Kidney (tissue), 14 donors: Measurements from ENCODE around the gene STK38. TPM values are rescaled to one million over a fixed set of nuclear protein-coding genes. Genes with fewer than 3 reads are reported as not detected.

Source experiments
- DNase-seq, 5 donors: peaks; one replicate each; pipeline ENCODE4 v3.0.0-alpha.2; 2013 to 2020
- FAIRE-seq: peaks from 2 replicates; lab custom pipeline; 2012; peaks lifted over from hg19 to GRCh38; lab: Jason Lieb, UNC
- H3K27ac ChIP-seq, 2 donors: one replicate each; pipeline ENCODE4 v1.7.0; 2013; ENCODE audit warnings: low read depth in 2 of 2, low read length in 2 of 2, inconsistent platforms in 1 of 2
- H3K27me3 ChIP-seq: one replicate; pipeline ENCODE4 v1.7.1; 2013; ENCODE audit warnings: low read length, inconsistent platforms; ENCODE audit not compliant: control insufficient read depth, insufficient read depth
- H3K36me3 ChIP-seq, 3 donors: one replicate each; pipeline versions ENCODE4 v1.7.0 to v1.7.1; 2013; ENCODE audit warnings: low read length in 3 of 3, control low read depth in 1 of 3, inconsistent platforms in 1 of 3; ENCODE audit not compliant: insufficient read depth in 3 of 3, control insufficient read depth in 2 of 3
- H3K4me1 ChIP-seq, 3 donors: one replicate each; pipeline versions ENCODE4 v1.7.0 to v1.7.1; 2013; ENCODE audit warnings: low read length in 3 of 3, inconsistent platforms in 1 of 3, low read depth in 1 of 3; ENCODE audit not compliant: control insufficient read depth in 2 of 3, insufficient read depth in 2 of 3
- H3K4me3 ChIP-seq, 3 donors: one replicate each; pipeline versions ENCODE4 v1.7.0 to v1.8.1; 2013; ENCODE audit warnings: low read length in 3 of 3, control low read depth in 1 of 3, inconsistent platforms in 1 of 3
- H3K9ac ChIP-seq, 3 donors: one replicate each; pipeline versions ENCODE4 v1.7.0 to v1.7.1; 2013; ENCODE audit warnings: low read length in 3 of 3, control low read depth in 1 of 3, inconsistent platforms in 1 of 3
- H3K9me3 ChIP-seq, 3 donors: one replicate each; pipeline versions ENCODE4 v1.7.0 to v1.7.1; 2013; ENCODE audit warnings: low read length in 3 of 3, control low read depth in 1 of 3, inconsistent platforms in 1 of 3; ENCODE audit not compliant: control insufficient read depth in 2 of 3, insufficient read depth in 1 of 3
- intact Hi-C: fragments of 100-400 bp; cut with DNase I; formaldehyde crosslinking; loops from one replicate; pipeline ENCODE4 v1.11.1; 2022
- polyA plus RNA-seq: library from polyadenylated mRNA; stranded (reverse); fragments of 350-450 nt; fragmentation: Illumina TruSeq; extraction: RNeasy Lipid Tissue Mini Kit (QIAGEN cat#74804); gene quantifications from one replicate; pipeline ENCODE4 v1.2.3, GENCODE V29; 2014; ENCODE audit warnings: low read depth, low replicate concordance; ENCODE audit not compliant: insufficient read depth
- total RNA-seq: library from RNA; stranded (reverse); fragmentation: NEBNext Ultra II Directional; extraction: Animal tissue kit (Norgen Biotek cat#: 25700); gene quantifications from one replicate; pipeline ENCODE4 v1.2.1, GENCODE V29; 2021
- TF ChIP-seq, protein P1 (sequence below): IDR thresholded peaks from 3 replicates; pipeline ENCODE4 v1.5.1; 2012; ENCODE audit warnings: mild to moderate bottlenecking, moderate library complexity, borderline replicate concordance; ENCODE audit not compliant: insufficient read depth; ENCODE audit errors: extremely low read depth
- donor health status: control.
- donor health status: control.
- donor health status: control.
- donor health status: control.
- donor health status: control.
- donor health status: DM: yes; HTN: yes; CAD: no.
- donor health status: Normal renal cell carcinoma (clear cell type).

The STK38 gene
- total and polyA plus RNA-seq, 2 donors from 2014 or later = 21.3 to 30.4 TPM

DNA sequence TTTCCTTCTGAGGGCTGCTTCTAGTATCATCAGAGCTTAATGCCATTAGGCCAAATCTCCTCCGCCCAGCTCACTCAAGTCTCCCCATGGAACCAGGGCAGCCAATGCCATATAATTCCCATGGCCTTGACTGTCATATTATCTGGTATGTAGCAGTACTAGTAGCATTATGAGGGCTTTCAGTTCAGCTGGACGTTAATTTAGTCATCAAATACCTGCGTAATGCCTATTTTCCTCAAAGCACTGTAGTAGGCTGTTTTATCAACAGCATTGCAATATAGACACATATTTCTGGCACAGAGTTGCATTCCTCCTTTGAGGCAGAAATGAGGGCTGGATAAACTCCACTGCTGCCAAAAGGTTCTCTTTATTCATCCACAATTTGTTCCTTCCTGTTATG lies 102.8 kb downstream of the STK38 start:
- no peaks in the 10 kb centered on the region for H3K27me3 ChIP-seq
- no peak for DNase-seq
- H3K4me1 ChIP-seq = peaks cover 0 to 16% (median 10%) of the 10 kb centered on the region in 3 donors
- H3K27ac ChIP-seq = peak overlapping the region; percentile 60 to 97
- H3K36me3 ChIP-seq = no peaks in the 10 kb centered on the region
- intact Hi-C loops = no loop called here
- H3K4me3 ChIP-seq = peak overlapping the region; percentile 83 to 96 (median 92)
- FAIRE-seq = no peak
- TF ChIP-seq, protein P1, sequence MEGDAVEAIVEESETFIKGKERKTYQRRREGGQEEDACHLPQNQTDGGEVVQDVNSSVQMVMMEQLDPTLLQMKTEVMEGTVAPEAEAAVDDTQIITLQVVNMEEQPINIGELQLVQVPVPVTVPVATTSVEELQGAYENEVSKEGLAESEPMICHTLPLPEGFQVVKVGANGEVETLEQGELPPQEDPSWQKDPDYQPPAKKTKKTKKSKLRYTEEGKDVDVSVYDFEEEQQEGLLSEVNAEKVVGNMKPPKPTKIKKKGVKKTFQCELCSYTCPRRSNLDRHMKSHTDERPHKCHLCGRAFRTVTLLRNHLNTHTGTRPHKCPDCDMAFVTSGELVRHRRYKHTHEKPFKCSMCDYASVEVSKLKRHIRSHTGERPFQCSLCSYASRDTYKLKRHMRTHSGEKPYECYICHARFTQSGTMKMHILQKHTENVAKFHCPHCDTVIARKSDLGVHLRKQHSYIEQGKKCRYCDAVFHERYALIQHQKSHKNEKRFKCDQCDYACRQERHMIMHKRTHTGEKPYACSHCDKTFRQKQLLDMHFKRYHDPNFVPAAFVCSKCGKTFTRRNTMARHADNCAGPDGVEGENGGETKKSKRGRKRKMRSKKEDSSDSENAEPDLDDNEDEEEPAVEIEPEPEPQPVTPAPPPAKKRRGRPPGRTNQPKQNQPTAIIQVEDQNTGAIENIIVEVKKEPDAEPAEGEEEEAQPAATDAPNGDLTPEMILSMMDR = no peak
- peak overlapping the region in 1 of 3 donors; percentile 89 for H3K9ac ChIP-seq
- no peaks in the 10 kb centered on the region for H3K9me3 ChIP-seq

Other genes starting within 250 kb of the STK38 start
- gene BNIP5, start 210.6 kb downstream of the STK38 start, total RNA-seq = 0.44 TPM
- gene BNIP5, start 210.6 kb downstream of the STK38 start, polyA plus RNA-seq = not detected
- 4.6 TPM for gene ETV7, start 159.8 kb downstream of the STK38 start, total RNA-seq
- 0.99 TPM for gene ETV7, start 159.8 kb downstream of the STK38 start, polyA plus RNA-seq
- 0.13 TPM for gene PXT1, start 104.6 kb downstream of the STK38 start, total RNA-seq
- gene PXT1, start 104.6 kb downstream of the STK38 start, polyA plus RNA-seq = not detected
- gene KCTD20, start 104.5 kb downstream of the STK38 start, total RNA-seq = 35.6 TPM
- 11.5 TPM for gene KCTD20, start 104.5 kb downstream of the STK38 start, polyA plus RNA-seq
- gene SRSF3, start 46.9 kb upstream of the STK38 start, total RNA-seq = 257 TPM
- 222 TPM for gene SRSF3, start 46.9 kb upstream of the STK38 start, polyA plus RNA-seq
- 66.2 TPM for gene CDKN1A, start 131.2 kb upstream of the STK38 start, total RNA-seq
- gene CDKN1A, start 131.2 kb upstream of the STK38 start, polyA plus RNA-seq = 46.4 TPM
- gene RAB44, start 150.3 kb upstream of the STK38 start, total RNA-seq = 1.5 TPM
- gene RAB44, start 150.3 kb upstream of the STK38 start, polyA plus RNA-seq = not detected